Activated T-helper 17 cell treated with anti-CD3 and anti-CD28 coated beads, Interleukin-2, amount 50 U/mL, for 72 hours (primary cell): ENCODE measurements around the gene PEX5L. TPM values are rescaled to one million over a fixed set of nuclear protein-coding genes. Genes with fewer than 3 reads are reported as not detected.

Experiments
- ATAC-seq: fragments of 150-1000 bp; cut with Tn5 transposase; replicated peaks from 2 replicates; pipeline ENCODE4 v1.10.0; 2021; ENCODE audit warnings: mild to moderate bottlenecking, moderate library complexity
- H3K27ac Mint-ChIP-seq: one replicate; pipeline ENCODE4 v1.8.0; 2022; ENCODE audit warnings: mixed read lengths
- H3K27me3 Mint-ChIP-seq: one replicate; pipeline ENCODE4 v1.8.0; 2022; ENCODE audit warnings: mixed read lengths
- H3K36me3 Mint-ChIP-seq: one replicate; pipeline ENCODE4 v1.8.0; 2022; ENCODE audit warnings: low read depth, mild to moderate bottlenecking, mixed read lengths
- H3K4me1 Mint-ChIP-seq: one replicate; pipeline ENCODE4 v1.8.0; 2022; ENCODE audit warnings: mixed read lengths
- H3K4me3 Mint-ChIP-seq: one replicate; pipeline ENCODE4 v1.8.0; 2022; ENCODE audit warnings: mild to moderate bottlenecking, mixed read lengths
- H3K9me3 Mint-ChIP-seq: one replicate; pipeline ENCODE4 v1.8.0; 2022; ENCODE audit warnings: mixed read lengths
- total RNA-seq, 2 donors: library from RNA; stranded (reverse); gene quantifications; one replicate each; pipeline ENCODE4 v1.2.3, GENCODE V29; 2022

PEX5L gene
- total RNA-seq, 2 donors from 2014 or later = 0.08 to 0.41 TPM

DNA sequence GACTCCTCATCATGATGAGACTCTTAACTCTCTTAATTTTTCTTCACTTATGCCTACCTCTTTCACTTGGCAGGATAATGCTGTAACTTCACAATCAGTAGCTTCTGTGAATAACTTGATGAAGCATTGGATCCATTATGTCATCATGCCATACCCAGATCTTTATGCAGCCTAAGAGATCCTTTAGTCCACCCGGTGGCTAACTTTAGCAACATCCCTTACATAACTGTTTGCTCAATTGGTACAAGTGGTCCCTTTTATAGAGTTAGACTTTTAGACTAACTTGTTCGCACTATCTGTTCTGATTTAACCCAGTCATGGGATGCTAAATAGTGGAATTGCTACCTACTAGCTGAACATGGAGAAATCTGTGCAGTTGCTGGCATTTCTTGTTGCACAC, 199.4 kb downstream of the PEX5L start:
- Mint-ChIP-seq H3K27me3 (peaks cover 7% of the 10 kb centered on the region), H3K4me1 (no peaks in the 10 kb centered on the region), H3K4me3 (no peak overlapping the region), H3K9me3 (no peaks in the 10 kb centered on the region), H3K27ac (no peak overlapping the region), H3K36me3 (no peaks in the 10 kb centered on the region)
- ATAC-seq = no peak

DNA sequence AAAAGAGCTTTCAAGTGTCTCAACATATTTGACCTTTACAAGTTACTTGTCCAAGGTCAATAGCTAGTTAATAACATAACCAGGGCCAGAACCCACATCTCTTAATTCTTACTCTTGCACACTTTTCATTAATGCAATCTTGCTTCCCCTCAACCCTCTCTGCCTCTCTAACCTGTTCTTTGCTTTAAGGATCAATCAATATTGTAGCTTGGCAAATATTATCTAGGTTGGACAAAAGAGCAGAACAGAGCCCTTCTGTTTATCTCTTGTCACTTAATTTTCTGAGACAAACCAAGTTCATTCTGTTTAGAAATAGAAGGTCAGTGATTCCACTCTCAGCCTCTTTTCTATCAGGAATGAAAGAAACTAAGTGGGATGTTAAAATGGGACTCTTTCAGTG, 203.4 kb downstream of the PEX5L start:
- no peak for ATAC-seq

DNA sequence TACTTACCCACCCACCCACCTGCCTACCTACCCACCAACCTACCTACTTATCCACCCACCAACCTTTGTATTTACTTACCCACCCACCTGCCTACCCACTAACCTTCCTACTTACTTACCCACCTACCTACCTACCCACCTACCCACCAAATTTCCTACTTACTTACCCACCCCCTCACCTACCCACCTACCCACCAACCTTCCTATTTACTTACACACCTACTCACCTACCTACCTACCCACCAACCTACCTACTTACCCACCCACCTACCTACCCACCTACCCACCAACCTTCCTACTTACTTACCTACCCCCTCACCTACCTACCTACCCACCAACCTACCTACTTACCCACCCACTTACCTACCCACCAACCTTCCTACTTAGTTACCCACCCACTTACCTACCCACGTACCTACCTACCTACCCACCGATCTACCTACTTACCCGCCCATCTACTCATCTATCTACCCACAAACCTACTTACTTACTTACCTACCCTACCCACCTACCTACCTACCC, 204.3 kb downstream of the PEX5L start:
- no peak overlapping the region for H3K27ac Mint-ChIP-seq
- no peak overlapping the region for H3K4me3 Mint-ChIP-seq
- H3K36me3 Mint-ChIP-seq = no peaks in the 10 kb centered on the region
- H3K27me3 Mint-ChIP-seq = peaks cover 7% of the 10 kb centered on the region
- no peaks in the 10 kb centered on the region for H3K9me3 Mint-ChIP-seq
- no peaks in the 10 kb centered on the region for H3K4me1 Mint-ChIP-seq
- ATAC-seq = no peak

More for the DNA sequence above, 203.4 kb downstream of the PEX5L start:
- Mint-ChIP-seq H3K27ac (no peak overlapping the region), H3K4me1 (no peaks in the 10 kb centered on the region), H3K36me3 (no peaks in the 10 kb centered on the region), H3K9me3 (no peaks in the 10 kb centered on the region), H3K4me3 (no peak overlapping the region), H3K27me3 (peaks cover 7% of the 10 kb centered on the region)

DNA sequence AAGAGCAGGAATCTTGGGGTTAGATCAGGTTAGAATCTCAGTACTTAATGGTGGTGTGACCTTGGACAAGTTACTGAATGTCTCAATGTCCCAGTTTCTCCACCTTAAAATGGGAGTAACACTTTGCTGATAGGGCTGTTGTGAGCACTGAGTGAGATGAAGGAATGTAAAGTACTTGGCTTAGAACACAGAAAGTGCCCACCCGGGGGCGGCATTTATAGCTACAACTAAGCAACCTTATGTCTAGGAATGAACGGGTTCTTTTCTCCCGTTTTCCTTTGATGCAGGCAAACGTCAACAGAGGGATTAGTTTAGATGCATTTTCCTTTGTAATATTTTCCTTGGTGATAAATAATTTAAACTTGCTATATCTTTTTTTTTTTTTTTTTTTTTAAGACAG, 207.3 kb downstream of the PEX5L start:
- Mint-ChIP-seq H3K27ac (no peak overlapping the region), H3K36me3 (no peaks in the 10 kb centered on the region), H3K4me3 (no peak overlapping the region), H3K27me3 (peaks cover 7% of the 10 kb centered on the region), H3K9me3 (no peaks in the 10 kb centered on the region), H3K4me1 (no peaks in the 10 kb centered on the region)
- no peak for ATAC-seq

DNA sequence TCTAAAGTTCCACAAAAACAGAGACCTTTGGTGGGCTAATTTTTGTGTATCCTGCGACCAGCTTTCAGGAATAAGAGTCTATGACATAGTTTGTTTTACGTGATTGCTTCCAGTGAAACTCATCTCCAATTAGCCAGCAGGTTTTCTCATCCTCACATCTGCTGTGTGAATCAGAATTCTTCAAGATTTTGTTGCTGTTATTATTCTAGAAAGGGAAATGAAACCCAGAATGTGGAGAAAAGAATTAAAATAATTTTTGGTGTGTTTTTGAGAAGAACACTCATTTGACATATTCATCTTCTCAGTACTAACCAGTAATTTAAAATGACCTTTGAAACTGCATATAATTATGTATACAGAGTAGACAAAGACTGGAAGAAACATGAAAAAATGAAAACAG, 208.0 kb downstream of the PEX5L start:
- no peaks in the 10 kb centered on the region for H3K9me3 Mint-ChIP-seq
- no peak overlapping the region for H3K4me3 Mint-ChIP-seq
- no peaks in the 10 kb centered on the region for H3K4me1 Mint-ChIP-seq
- H3K27ac Mint-ChIP-seq = no peak overlapping the region
- ATAC-seq = no peak
- H3K36me3 Mint-ChIP-seq = no peaks in the 10 kb centered on the region
- peaks cover 7% of the 10 kb centered on the region for H3K27me3 Mint-ChIP-seq

DNA sequence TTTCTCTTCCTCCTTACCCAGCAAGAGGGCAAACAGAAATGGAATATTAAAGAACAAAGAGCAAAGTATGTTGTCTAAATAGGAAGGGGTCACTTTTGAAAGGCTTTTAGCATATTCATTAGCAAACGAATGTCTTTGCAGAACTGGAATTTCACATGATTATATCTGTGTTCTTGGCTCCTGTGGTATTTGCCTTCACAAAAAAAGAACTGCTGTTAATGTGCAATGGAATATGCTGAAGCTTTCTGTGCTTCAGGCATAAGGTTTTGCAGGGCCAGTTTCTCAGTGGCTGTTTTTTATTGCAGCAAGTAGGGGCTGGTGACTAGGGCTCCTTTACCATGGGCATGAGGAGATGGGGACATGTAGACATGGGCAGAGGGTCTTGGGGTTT, 210.5 kb downstream of the PEX5L start:
- no peak overlapping the region for H3K27ac Mint-ChIP-seq
- no peak overlapping the region for H3K4me3 Mint-ChIP-seq
- H3K27me3 Mint-ChIP-seq = peaks cover 10% of the 10 kb centered on the region
- no peaks in the 10 kb centered on the region for H3K9me3 Mint-ChIP-seq
- ATAC-seq = no peak
- H3K4me1 Mint-ChIP-seq = no peaks in the 10 kb centered on the region
- H3K36me3 Mint-ChIP-seq = no peaks in the 10 kb centered on the region

DNA sequence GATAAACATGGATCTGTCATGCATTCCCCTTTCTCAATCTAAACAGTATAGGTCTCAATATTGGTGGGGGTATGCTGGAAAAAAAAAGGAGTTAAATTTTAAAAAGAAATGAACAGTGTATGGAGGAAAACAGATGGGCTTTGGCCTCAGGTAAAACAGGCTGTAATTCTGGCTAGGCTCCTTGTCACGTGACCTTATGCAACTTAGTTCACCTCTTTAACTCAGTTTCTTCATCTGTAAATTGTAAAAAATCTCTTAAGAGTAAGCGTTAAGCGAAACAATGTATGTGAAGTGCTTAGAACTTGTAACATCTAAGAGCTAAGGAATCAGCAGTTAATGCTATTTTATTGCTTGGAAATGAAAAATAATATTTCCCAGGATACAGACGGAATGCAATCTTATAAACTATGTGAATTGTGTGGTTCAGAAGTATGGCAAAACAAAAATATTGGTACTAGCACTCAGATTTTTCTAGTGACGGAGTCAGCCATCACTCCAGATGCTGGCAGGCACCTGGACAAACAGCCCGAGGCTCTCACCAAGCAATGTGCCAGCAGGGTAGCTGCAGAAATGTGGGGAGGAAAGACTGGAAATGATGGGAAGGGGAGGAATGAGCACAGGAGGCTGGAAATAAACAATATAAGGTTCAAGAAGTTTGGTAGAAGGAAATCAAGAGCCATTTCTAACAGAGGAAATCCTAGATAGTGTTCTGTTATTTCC, 211.1 kb downstream of the PEX5L start:
- Mint-ChIP-seq H3K36me3 (no peaks in the 10 kb centered on the region), H3K9me3 (no peaks in the 10 kb centered on the region), H3K27ac (no peak overlapping the region), H3K4me3 (no peak overlapping the region), H3K27me3 (peaks cover 12% of the 10 kb centered on the region), H3K4me1 (no peaks in the 10 kb centered on the region)
- no peak for ATAC-seq

DNA sequence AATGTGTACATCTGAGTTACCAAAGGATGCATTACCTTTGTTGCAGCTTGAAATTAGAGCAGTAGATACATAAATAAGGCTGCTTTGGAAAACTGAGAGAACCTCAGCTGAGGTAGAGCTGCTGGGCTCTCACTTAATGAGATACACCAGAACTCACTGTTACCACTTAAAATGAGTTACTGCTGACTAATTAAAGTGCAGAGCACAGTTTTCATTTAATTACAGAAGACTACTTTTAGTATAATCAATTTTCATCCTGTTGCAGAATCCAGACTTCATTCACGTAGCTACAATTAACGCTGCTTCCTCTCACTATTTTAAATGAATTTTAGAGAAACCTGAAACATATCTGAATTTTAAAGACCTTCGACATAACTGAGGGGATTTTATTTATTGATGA, 214.4 kb downstream of the PEX5L start:
- Mint-ChIP-seq H3K27me3 (peaks cover 15% of the 10 kb centered on the region), H3K4me3 (no peak overlapping the region), H3K4me1 (no peaks in the 10 kb centered on the region), H3K9me3 (no peaks in the 10 kb centered on the region), H3K27ac (no peak overlapping the region), H3K36me3 (no peaks in the 10 kb centered on the region)
- ATAC-seq = no peak

DNA sequence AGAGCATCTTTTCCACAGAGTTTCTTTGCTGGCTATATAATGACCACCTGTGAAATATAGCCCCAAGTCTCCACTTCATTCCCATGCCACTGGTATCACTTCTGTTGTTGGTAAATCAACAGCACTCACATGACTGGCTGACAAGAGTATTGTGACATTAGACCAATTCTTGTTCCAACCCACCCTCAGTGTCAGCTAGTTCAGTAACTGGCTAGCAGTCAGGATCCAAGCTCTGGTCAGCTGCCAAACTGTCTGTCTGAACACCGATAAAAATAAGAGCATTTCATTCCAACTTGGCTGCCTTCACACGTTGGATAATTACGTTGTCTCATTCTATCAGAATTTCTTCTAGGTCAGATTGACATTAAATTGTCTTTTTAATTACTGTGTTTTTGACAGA, 217.4 kb downstream of the PEX5L start:
- no peak overlapping the region for H3K27ac Mint-ChIP-seq
- no peak overlapping the region for H3K4me3 Mint-ChIP-seq

DNA sequence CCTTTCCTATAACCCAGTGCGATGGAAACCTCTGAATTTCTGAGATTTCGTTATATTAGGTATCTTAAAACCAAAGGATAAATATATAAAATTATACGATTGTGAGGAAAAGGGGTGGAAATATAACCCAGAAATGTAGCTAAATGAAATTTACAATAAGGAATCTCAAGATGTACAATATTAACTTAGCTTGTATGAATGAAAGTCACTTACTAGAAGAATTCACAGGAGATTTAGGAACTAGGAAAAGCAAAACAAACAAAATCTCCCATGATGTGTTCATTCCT, 224.7 kb downstream of the PEX5L start:
- Mint-ChIP-seq H3K4me3 (no peak overlapping the region), H3K27me3 (no peaks in the 10 kb centered on the region), H3K27ac (no peak overlapping the region), H3K4me1 (no peaks in the 10 kb centered on the region), H3K9me3 (no peaks in the 10 kb centered on the region), H3K36me3 (no peaks in the 10 kb centered on the region)
- ATAC-seq = no peak

More for the DNA sequence above, 217.4 kb downstream of the PEX5L start:
- H3K36me3 Mint-ChIP-seq = no peaks in the 10 kb centered on the region
- peaks cover 15% of the 10 kb centered on the region for H3K27me3 Mint-ChIP-seq
- no peaks in the 10 kb centered on the region for H3K9me3 Mint-ChIP-seq
- no peak for ATAC-seq
- H3K4me1 Mint-ChIP-seq = no peaks in the 10 kb centered on the region

DNA sequence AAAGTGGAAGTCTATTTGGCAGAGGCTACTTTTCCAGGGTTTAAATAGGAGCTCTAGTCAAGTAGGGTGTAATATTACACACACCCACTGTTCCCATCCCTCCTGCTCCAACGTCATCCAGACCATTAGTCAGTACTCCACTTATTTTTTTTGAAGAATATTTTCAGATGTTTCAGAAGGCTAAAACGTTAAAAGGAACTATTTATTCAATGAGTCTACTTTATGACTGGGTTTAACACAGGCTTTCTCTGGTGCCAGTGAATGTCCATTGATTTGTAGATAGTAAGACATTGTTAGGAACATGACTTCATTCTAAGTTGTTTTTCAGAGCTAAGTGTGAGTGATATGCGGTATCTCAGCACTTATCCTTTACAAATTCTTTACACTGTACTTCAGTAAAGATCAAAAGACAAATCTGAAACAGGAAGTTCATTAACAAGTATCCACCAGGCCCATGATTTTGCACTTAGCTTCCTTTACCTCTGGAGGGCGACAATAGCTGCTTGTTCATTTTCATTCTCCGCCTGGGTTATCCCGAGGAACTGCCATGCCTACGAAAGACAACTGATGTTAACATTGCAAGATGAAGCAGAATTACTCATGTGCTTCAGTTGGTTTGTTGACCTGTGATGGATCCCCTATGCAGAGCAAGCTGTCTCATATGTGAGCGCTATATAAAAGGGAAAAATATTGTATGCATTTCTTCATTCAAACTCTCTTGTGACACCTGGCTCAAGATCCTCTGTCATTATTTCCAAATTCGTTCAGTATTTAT, 225.2 kb downstream of the PEX5L start:
- H3K9me3 Mint-ChIP-seq = no peaks in the 10 kb centered on the region
- H3K27me3 Mint-ChIP-seq = no peaks in the 10 kb centered on the region
- ATAC-seq = peak; percentile 46
- H3K4me3 Mint-ChIP-seq = no peak overlapping the region
- H3K4me1 Mint-ChIP-seq = no peaks in the 10 kb centered on the region
- H3K36me3 Mint-ChIP-seq = no peaks in the 10 kb centered on the region
- no peak overlapping the region for H3K27ac Mint-ChIP-seq

DNA sequence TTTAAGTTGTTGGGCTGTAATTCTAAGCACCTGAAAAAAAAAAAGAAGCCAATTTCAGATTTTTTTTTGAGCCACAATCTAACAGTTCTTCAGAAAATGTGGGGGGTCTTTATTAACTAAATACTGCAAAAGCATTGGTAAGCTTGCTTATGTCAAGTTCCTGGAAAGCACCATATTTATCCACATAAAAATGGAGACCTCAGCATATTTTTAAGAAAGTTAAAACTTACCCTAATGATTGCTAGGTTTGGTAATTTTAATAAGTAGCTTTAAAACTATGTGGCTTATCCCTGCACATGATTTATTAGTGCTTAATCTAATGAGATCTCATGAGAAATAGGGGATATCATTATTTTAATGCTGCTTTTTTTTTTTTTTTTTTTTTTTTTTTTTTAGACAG, 227.1 kb downstream of the PEX5L start:
- Mint-ChIP-seq H3K4me1 (no peaks in the 10 kb centered on the region), H3K36me3 (no peaks in the 10 kb centered on the region), H3K4me3 (no peak overlapping the region), H3K27ac (no peak overlapping the region), H3K27me3 (peaks cover 4% of the 10 kb centered on the region), H3K9me3 (no peaks in the 10 kb centered on the region)
- ATAC-seq = no peak

DNA sequence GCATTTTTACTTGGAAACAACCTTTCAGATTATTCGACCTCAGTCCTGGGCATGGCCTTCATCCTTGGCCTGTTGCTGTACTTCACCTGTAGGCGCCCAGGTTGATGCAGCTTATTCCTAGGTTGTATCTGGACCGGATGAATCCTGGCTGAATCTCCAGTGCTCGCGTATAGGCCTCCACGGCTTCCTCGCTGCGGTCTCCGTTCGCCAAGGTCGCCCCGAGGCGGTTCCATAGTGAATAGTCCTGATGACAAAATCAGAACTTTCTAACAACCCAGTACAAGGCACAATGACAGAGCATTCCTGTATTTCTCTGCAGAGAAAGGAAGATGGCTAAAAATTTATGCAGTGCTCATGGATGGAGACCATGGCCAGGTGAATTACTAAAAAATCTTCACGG, 229.1 kb downstream of the PEX5L start:
- no peak for ATAC-seq
- no peaks in the 10 kb centered on the region for H3K4me1 Mint-ChIP-seq
- peaks cover 8% of the 10 kb centered on the region for H3K27me3 Mint-ChIP-seq
- H3K4me3 Mint-ChIP-seq = no peak overlapping the region
- no peaks in the 10 kb centered on the region for H3K36me3 Mint-ChIP-seq
- H3K9me3 Mint-ChIP-seq = no peaks in the 10 kb centered on the region
- H3K27ac Mint-ChIP-seq = no peak overlapping the region

DNA sequence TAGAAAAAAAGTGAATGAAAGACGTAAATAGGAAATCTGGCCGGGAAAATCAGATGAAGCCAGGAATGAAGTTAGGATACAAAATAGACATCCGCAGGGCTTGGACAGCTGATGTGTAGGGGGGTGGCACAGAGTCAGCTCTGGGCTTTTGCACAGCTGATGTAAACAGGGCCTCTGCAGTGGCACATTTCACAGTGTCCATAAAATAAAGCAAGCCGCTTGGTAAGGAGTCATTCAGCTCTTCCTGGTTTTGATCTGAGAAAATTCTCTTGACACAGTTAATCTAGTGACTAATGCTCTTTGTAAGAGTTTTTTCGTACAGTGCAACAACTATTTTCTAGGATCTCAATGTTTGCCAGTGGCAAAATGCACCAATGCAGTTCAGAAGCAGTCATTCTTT, 230.6 kb downstream of the PEX5L start:
- no peak overlapping the region for H3K4me3 Mint-ChIP-seq

DNA sequence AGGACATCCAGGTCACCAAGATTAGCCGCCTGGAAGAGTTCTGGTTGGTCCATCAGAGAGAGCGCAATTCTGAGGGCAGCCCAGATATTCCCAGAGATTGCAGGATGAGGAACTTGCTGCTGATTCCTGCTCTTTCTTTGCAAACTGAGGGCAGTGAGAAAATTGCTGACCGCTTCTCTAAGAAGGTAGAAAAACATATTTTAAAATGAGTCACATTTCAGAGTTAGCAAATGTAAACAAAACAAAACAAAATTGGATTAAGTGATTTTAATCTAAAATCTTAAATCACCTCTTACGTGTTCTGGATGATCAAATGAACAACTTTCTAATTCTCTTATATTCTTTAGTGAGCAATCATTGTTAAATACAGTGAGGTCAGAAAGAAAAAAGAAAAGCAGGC, 234.9 kb downstream of the PEX5L start:
- Mint-ChIP-seq H3K4me3 (no peak overlapping the region), H3K27me3 (peaks cover 8% of the 10 kb centered on the region), H3K27ac (no peak overlapping the region), H3K9me3 (no peaks in the 10 kb centered on the region), H3K4me1 (no peaks in the 10 kb centered on the region), H3K36me3 (no peaks in the 10 kb centered on the region)
- no peak for ATAC-seq

More for the DNA sequence above, 230.6 kb downstream of the PEX5L start:
- Mint-ChIP-seq H3K27me3 (peaks cover 8% of the 10 kb centered on the region), H3K9me3 (no peaks in the 10 kb centered on the region), H3K27ac (no peak overlapping the region), H3K36me3 (no peaks in the 10 kb centered on the region), H3K4me1 (no peaks in the 10 kb centered on the region)
- ATAC-seq = no peak
